Measurements from ENCODE around the gene FN3KRP. TPM values are rescaled to one million over a fixed set of nuclear protein-coding genes. Genes with fewer than 3 reads are reported as not detected.

The FN3KRP gene
- total and polyA plus RNA-seq, 9 donors: 9.9 to 51.5 (median 39.0) TPM

- intact Hi-C loops (cut with DNase I): no loop called here
- WGBS, 3 donors: 92 to 96% (median 96%) methylated on average over 10 of the region's 10 CpGs
- TF ChIP-seq EP300 (IDR thresholded peaks at IDR 0.05) (no peak), CTCF (IDR thresholded peaks at IDR 0.05) (no peak), POLR2A (IDR thresholded peaks at IDR 0.05) (no peak)
- Histone ChIP-seq H3K4me3 (no peak overlapping the region), H3K27ac (no peak overlapping the region), H3K9me3 (no peaks in the 10 kb centered on the region), H3K36me3 (no peaks in the 10 kb centered on the region), H3K4me1 (ENCODE audit: insufficient read depth) (no peaks in the 10 kb centered on the region), H3K27me3 (no peaks in the 10 kb centered on the region)
- DNase-seq: no peak
These were observed 9.9 kb downstream of the FN3KRP start for GRCh38 chr17:82726427-82726826.

- Histone ChIP-seq H3K27ac (no peak overlapping the region), H3K27me3 (no peaks in the 10 kb centered on the region), H3K36me3 (no peaks in the 10 kb centered on the region), H3K4me3 (no peak overlapping the region), H3K4me1 (ENCODE audit: insufficient read depth) (no peaks in the 10 kb centered on the region), H3K9me3 (no peaks in the 10 kb centered on the region)
- no peak for DNase-seq
- intact Hi-C loops (cut with DNase I): no loop called here
- WGBS, 3 donors: 85 to 89% (median 86%) methylated on average over 46 to 48 of the region's 48 CpGs
- TF ChIP-seq EP300 (IDR thresholded peaks at IDR 0.05) (no peak), POLR2A (IDR thresholded peaks at IDR 0.05) (no peak), CTCF (IDR thresholded peaks at IDR 0.05) (no peak)
These were observed 13.2 kb downstream of the FN3KRP start for GRCh38 chr17:82729479-82730260.

GRCh38 chr17:82732118-82732743, 15.7 kb downstream of the FN3KRP start:
- DNase-seq: peak in 1 of 5 donors; percentile 19
- no peaks in the 10 kb centered on the region for H3K36me3 ChIP-seq

More at GRCh38 chr17:82732118-82732743, 15.7 kb downstream of the FN3KRP start:
- TF ChIP-seq EP300 (IDR thresholded peaks at IDR 0.05): no peak
- TF ChIP-seq CTCF (IDR thresholded peaks at IDR 0.05): no peak
- no peak for TF ChIP-seq POLR2A (IDR thresholded peaks at IDR 0.05)
- Histone ChIP-seq H3K4me3 (no peak overlapping the region), H3K27me3 (no peaks in the 10 kb centered on the region), H3K4me1 (ENCODE audit: insufficient read depth) (peaks cover 6% of the 10 kb centered on the region), H3K27ac (no peak overlapping the region), H3K9me3 (no peaks in the 10 kb centered on the region)
- intact Hi-C loops (cut with DNase I): no loop called here
- WGBS, 3 donors: 90 to 91% (median 90%) methylated on average over 13 of the region's 13 CpGs

Data from ovary (tissue), 9 donors.